K562 (cell line): ENCODE data around the gene HYI. TPM values are rescaled to one million over a fixed set of nuclear protein-coding genes. Genes with fewer than 3 reads are reported as not detected.

Experiments
- ASH1L ChIP-seq: fragments of 450-650 bp; IDR thresholded peaks from 2 replicates; pipeline ENCODE4 v1.6.1; 2018; ENCODE audit warnings: borderline replicate concordance, mild to moderate bottlenecking, low read depth; ENCODE audit not compliant: partially characterized antibody
- EGR1 ChIP-seq: fragments of 450-650 bp; conservative IDR thresholded peaks from 2 replicates; pipeline ENCODE4 v1.6.1; 2017; ENCODE audit warnings: mild to moderate bottlenecking
- FOXJ2 ChIP-seq: fragments of 200-800 bp; sonication (Bioruptor generic); IDR thresholded peaks from 2 replicates; pipeline ENCODE4 v1.6.1; 2016; ENCODE audit warnings: missing genetic modification characterization, missing compliant biosample characterization
- KDM2B ChIP-seq: fragments of 250-450 bp; sonication (Bioruptor Pico); IDR thresholded peaks from 2 replicates; pipeline ENCODE4 v1.8.0; 2021; ENCODE audit warnings: mild to moderate bottlenecking, moderate library complexity
- MAFG ChIP-seq: fragments of 450-650 bp; conservative IDR thresholded peaks from 2 replicates; pipeline ENCODE4 v1.6.1; 2016; ENCODE audit warnings: missing genetic modification characterization, missing compliant biosample characterization
- NFXL1 ChIP-seq: fragments of 450-650 bp; formaldehyde crosslinking; IDR thresholded peaks from 2 replicates; pipeline ENCODE4 v1.4.0; 2021; ENCODE audit warnings: mild to moderate bottlenecking
- PRMT5 ChIP-seq: sonication (generic); formaldehyde crosslinking; IDR thresholded peaks from 2 replicates; pipeline ENCODE4 v1.5.0; 2020; ENCODE audit warnings: missing genetic modification reagents
- REST ChIP-seq, 2 experiments: fragments of 450-650 bp; formaldehyde crosslinking in 1 of 2; IDR thresholded peaks; 2 replicates each; pipeline versions ENCODE4 v1.4.0 to v1.6.1; 2014 to 2020; ENCODE audit warnings: mild to moderate bottlenecking in 2 of 2, borderline replicate concordance in 1 of 2, low read depth in 1 of 2
- SNIP1 ChIP-seq: fragments of 450-650 bp; IDR thresholded peaks from 2 replicates; pipeline ENCODE4 v1.7.1; 2017; ENCODE audit warnings: low read depth, mild to moderate bottlenecking
- ZNF165 ChIP-seq: fragments of 250-450 bp; sonication (Bioruptor Pico); IDR thresholded peaks from 2 replicates; pipeline ENCODE4 v1.4.0; 2020; ENCODE audit warnings: borderline replicate concordance
- ZNF217 ChIP-seq: sonication (generic); formaldehyde crosslinking; IDR thresholded peaks from 2 replicates; pipeline ENCODE4 v1.8.0; 2022; ENCODE audit warnings: mild to moderate bottlenecking, missing genetic modification reagents
- ZNF24 ChIP-seq: fragments of 450-650 bp; IDR thresholded peaks from 2 replicates; pipeline ENCODE4 v1.6.1; 2016
- polyA plus RNA-seq, 8 experiments: library from polyadenylated mRNA; depleted of rRNA in 4 of 8; stranded (reverse) in 5 of 8; unstranded in 3 of 8; fragments of >200 nt; fragmentation: Nextera tagmentation in 2 of 8; fragmentation: Illumina TruSeq in 1 of 8; extraction: Ambion mirVana in 2 of 8; extraction: Trizol in 1 of 8; gene quantifications; 2 replicates each; pipeline versions ENCODE4 v1.2.1 to v1.2.3, GENCODE V29; 2011 to 2014; ENCODE audit warnings: inconsistent platforms in 1 of 8, missing spikeins in 1 of 8
- total RNA-seq, 7 experiments: library from RNA; depleted of rRNA in 6 of 7; stranded (reverse); fragments of >200 nt in 6 of 7; fragmentation: Illumina TruSeq in 2 of 7; extraction: Trizol in 2 of 7; gene quantifications; 2 replicates each; pipeline versions ENCODE4 v1.2.1 to v1.2.3, GENCODE V29; 2011 to 2021; ENCODE audit warnings: low replicate concordance in 1 of 7
- TF ChIP-seq, protein P1 (sequence below): sonication (generic); formaldehyde crosslinking; IDR thresholded peaks from 2 replicates; pipeline ENCODE4 v1.8.0; 2023; ENCODE audit warnings: mild to moderate bottlenecking, missing genetic modification reagents
- TF ChIP-seq, protein P2 (sequence below), 2 experiments: fragments of 450-650 bp; conservative IDR thresholded peaks; 2 replicates each; pipeline ENCODE4 v1.6.1; 2017; ENCODE audit warnings: mild to moderate bottlenecking in 2 of 2, moderate library complexity in 2 of 2

Gene HYI
- total and polyA plus RNA-seq, 9 of the 15 experiments (the other 6 are each of a cell fraction or from before 2014, with no cell fraction given) = 0.04 to 4.1 (median 1.4) TPM; not detected in 1

DNA sequence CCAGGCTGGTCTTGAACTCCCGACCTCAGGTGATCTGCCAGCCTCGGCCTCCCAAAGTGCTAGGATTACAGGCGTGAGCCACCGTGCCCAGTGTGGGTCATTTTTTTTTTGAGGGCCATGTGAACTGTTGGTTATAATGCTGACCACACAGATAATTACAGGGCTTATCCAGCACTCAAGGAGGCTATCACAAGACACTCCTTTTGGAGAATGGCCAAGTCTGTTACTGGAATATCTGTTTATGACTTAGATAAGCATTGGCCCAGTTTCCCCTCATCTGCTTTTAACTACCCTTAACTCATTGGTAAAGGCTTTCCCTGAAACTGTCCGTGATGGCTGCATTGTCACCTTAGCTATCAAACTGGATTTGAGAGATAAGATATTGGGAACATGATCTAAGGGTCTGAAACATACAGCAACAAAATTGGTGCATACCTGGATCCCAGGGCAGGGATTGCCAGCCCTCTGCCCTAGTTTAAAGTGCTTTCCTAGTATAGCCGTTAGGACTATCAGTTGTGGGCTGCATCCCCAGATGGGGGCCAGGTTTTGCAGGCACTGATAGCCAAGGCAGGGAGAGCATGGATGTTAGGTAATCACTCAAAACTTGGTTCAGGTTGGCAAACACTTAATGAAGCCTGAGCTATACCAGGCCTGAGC, 48.4 kb downstream of the HYI start (continued):
- TF ChIP-seq REST (IDR thresholded peaks at IDR 0.05; ENCODE audit: borderline replicate concordance) (peak; percentile 23; the same call in 1 of the 2 replicates), REST (CRISPR knock-in tag; IDR thresholded peaks at IDR 0.05; ENCODE audit: low read depth) (no peak), ZNF217 (CRISPR knock-in tag) (no peak), ASH1L (no peak), PRMT5 (no peak), EGR1 (no peak), SNIP1 (0 out of 2 replicates have a peak, but pooled peaks have one; percentile 41), NFXL1 (CRISPR knock-in tag) (no peak), FOXJ2 (tag) (peak; percentile 77; the same call in 1 of the 2 replicates), ZNF165 (no peak), ZNF24 (no peak), MAFG (tag) (peak; percentile 95), KDM2B (CRISPR knock-in tag) (no peak)
- TF ChIP-seq, protein P1, sequence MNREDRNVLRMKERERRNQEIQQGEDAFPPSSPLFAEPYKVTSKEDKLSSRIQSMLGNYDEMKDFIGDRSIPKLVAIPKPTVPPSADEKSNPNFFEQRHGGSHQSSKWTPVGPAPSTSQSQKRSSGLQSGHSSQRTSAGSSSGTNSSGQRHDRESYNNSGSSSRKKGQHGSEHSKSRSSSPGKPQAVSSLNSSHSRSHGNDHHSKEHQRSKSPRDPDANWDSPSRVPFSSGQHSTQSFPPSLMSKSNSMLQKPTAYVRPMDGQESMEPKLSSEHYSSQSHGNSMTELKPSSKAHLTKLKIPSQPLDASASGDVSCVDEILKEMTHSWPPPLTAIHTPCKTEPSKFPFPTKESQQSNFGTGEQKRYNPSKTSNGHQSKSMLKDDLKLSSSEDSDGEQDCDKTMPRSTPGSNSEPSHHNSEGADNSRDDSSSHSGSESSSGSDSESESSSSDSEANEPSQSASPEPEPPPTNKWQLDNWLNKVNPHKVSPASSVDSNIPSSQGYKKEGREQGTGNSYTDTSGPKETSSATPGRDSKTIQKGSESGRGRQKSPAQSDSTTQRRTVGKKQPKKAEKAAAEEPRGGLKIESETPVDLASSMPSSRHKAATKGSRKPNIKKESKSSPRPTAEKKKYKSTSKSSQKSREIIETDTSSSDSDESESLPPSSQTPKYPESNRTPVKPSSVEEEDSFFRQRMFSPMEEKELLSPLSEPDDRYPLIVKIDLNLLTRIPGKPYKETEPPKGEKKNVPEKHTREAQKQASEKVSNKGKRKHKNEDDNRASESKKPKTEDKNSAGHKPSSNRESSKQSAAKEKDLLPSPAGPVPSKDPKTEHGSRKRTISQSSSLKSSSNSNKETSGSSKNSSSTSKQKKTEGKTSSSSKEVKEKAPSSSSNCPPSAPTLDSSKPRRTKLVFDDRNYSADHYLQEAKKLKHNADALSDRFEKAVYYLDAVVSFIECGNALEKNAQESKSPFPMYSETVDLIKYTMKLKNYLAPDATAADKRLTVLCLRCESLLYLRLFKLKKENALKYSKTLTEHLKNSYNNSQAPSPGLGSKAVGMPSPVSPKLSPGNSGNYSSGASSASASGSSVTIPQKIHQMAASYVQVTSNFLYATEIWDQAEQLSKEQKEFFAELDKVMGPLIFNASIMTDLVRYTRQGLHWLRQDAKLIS = no peak
- TF ChIP-seq, protein P2, sequence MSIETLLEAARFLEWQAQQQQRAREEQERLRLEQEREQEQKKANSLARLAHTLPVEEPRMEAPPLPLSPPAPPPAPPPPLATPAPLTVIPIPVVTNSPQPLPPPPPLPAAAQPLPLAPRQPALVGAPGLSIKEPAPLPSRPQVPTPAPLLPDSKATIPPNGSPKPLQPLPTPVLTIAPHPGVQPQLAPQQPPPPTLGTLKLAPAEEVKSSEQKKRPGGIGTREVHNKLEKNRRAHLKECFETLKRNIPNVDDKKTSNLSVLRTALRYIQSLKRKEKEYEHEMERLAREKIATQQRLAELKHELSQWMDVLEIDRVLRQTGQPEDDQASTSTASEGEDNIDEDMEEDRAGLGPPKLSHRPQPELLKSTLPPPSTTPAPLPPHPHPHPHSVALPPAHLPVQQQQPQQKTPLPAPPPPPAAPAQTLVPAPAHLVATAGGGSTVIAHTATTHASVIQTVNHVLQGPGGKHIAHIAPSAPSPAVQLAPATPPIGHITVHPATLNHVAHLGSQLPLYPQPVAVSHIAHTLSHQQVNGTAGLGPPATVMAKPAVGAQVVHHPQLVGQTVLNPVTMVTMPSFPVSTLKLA (conservative IDR thresholded peaks at IDR 0.05) = peak in 1 of 2 experiments; percentile 31; a peak in 1 of 4 replicates
